HG02852 (cell line): ENCODE data around the gene NXNL1.
"Not testable (repeated sequence)": the region's sequence is repeated elsewhere in the genome, so short reads cannot be mapped to it uniquely, and the experiment has no call there.

Experiments used
- ATAC-seq: cut with Tn5 transposase; IDR thresholded peaks from one replicate; pipeline ENCODE4 v1.9.1; 2021; ENCODE audit warnings: mild to moderate bottlenecking, moderate library complexity; ENCODE audit not compliant: unreplicated experiment

Gene NXNL1

GRCh38 chr19:17487284-17488121 lies 26.8 kb upstream of the NXNL1 start:
- no peak for ATAC-seq

- ATAC-seq: no peak
Measured at GRCh38 chr19:17486545-17487240, 26.0 kb upstream of the NXNL1 start.

GRCh38 chr19:17484520-17485185 lies 23.9 kb upstream of the NXNL1 start:
- no peak for ATAC-seq

GRCh38 chr19:17483605-17484002 lies 22.9 kb upstream of the NXNL1 start:
- no peak for ATAC-seq

- ATAC-seq: no peak
Measured at GRCh38 chr19:17482877-17483604, 22.3 kb upstream of the NXNL1 start.

- no peak for ATAC-seq
Measured at GRCh38 chr19:17481986-17482385, 21.3 kb upstream of the NXNL1 start.

- ATAC-seq: no peak
Measured at GRCh38 chr19:17479325-17479791, 18.6 kb upstream of the NXNL1 start.

- ATAC-seq: no peak
Measured at GRCh38 chr19:17475541-17476115, 14.9 kb upstream of the NXNL1 start.

- ATAC-seq: not testable (repeated sequence)
Measured at GRCh38 chr19:17475011-17475540, 14.3 kb upstream of the NXNL1 start.

GRCh38 chr19:17473041-17473440 lies 12.3 kb upstream of the NXNL1 start:
- no peak for ATAC-seq

- no peak for ATAC-seq
Measured at GRCh38 chr19:17471410-17472125, 10.8 kb upstream of the NXNL1 start.

- peak; percentile 77 for ATAC-seq
Measured at GRCh38 chr19:17470068-17470841, 9.5 kb upstream of the NXNL1 start, which contains the start of gene SLC27A1. SLC27A1 (plus strand) TSS chr19:17470524; CDS start chr19:17470541, 17 bp downstream.

GRCh38 chr19:17469481-17470067 lies 8.8 kb upstream of the NXNL1 start:
- ATAC-seq: peak; percentile 50

GRCh38 chr19:17469092-17469480 lies 8.4 kb upstream of the NXNL1 start:
- no peak for ATAC-seq

- no peak for ATAC-seq
Measured at GRCh38 chr19:17468302-17469091, 7.8 kb upstream of the NXNL1 start.

- no peak for ATAC-seq
Measured at GRCh38 chr19:17467471-17468301, 7.0 kb upstream of the NXNL1 start.

- ATAC-seq: no peak
Measured at GRCh38 chr19:17466487-17466850, 5.7 kb upstream of the NXNL1 start.
